MM.1S (cell line): ENCODE data around the gene ZMYM4.

Experiments
- CTCF ChIP-seq: fragments of 300-600 bp; sonication (generic); IDR thresholded peaks from 2 replicates; pipeline ENCODE4 v1.5.1; 2016; ENCODE audit warnings: antibody characterized with exemption, low read length, mixed read lengths
- EZH2 ChIP-seq: fragments of 300-600 bp; sonication (generic); optimal IDR thresholded peaks from 2 replicates; pipeline ENCODE3; 2017; ENCODE audit warnings: low read depth, mild to moderate bottlenecking, antibody characterized with exemption, low read length, mixed read lengths
- EZH2phosphoT487 ChIP-seq: fragments of 300-600 bp; sonication (generic); IDR thresholded peaks from 2 replicates; pipeline ENCODE4 v1.6.1; 2018; ENCODE audit warnings: antibody characterized with exemption, low read length

GRCh38 chr1:35461966-35462651, 193.6 kb downstream of the ZMYM4 start:
- TF ChIP-seq EZH2phosphoT487 (no peak), CTCF (no peak), EZH2 (no peak)
